Activated T-cell treated with anti-CD3 and anti-CD28 coated beads, Interleukin-2, amount 50 U/mL, for 24 hours (primary cell): Measurements from ENCODE around the gene SCAPER.

ENCODE experiments used
- DNase-seq: peaks from one replicate; pipeline ENCODE4 v3.0.0-alpha.2; 2020
- H3K27ac Mint-ChIP-seq: 2 replicates; pipeline ENCODE4 v1.8.0; 2020; ENCODE audit warnings: mild to moderate bottlenecking, mixed read lengths
- H3K27me3 Mint-ChIP-seq: 2 replicates; pipeline ENCODE4 v1.8.0; 2020; ENCODE audit warnings: mixed read lengths
- H3K36me3 Mint-ChIP-seq: 2 replicates; pipeline ENCODE4 v1.8.0; 2020; ENCODE audit warnings: low read depth, mixed read lengths
- H3K4me1 Mint-ChIP-seq: 2 replicates; pipeline ENCODE4 v1.8.0; 2020; ENCODE audit warnings: low read depth, mixed read lengths
- H3K4me3 Mint-ChIP-seq: 2 replicates; pipeline ENCODE4 v1.8.0; 2020; ENCODE audit warnings: mild to moderate bottlenecking, moderate library complexity, mixed read lengths
- H3K9me3 Mint-ChIP-seq: 2 replicates; pipeline ENCODE4 v1.8.0; 2020; ENCODE audit warnings: mixed read lengths

Gene SCAPER

DNA sequence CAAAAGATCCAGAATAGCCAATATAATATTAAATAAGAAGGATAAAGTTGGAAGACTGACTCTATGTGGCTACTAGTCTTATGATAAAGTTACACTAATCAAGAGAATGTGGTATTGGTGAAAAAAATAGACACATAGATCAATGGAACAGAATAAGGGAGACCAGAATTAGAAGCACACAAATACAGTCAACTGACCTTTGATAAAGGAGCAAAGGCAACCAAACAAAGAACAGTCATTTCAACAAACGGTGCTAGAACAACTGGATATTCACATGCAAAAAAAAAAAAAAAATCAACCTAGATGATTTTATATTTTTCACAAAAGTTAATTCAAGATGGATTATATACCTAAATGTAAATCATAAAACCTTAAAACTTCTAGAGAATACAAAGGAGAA, 422.1 kb downstream of the SCAPER start:
- Mint-ChIP-seq H3K4me3 (no peak overlapping the region), H3K9me3 (peaks cover 3% of the 10 kb centered on the region), H3K27ac (no peak overlapping the region), H3K4me1 (no peaks in the 10 kb centered on the region), H3K27me3 (no peaks in the 10 kb centered on the region), H3K36me3 (no peaks in the 10 kb centered on the region)
- no peak for DNase-seq

DNA sequence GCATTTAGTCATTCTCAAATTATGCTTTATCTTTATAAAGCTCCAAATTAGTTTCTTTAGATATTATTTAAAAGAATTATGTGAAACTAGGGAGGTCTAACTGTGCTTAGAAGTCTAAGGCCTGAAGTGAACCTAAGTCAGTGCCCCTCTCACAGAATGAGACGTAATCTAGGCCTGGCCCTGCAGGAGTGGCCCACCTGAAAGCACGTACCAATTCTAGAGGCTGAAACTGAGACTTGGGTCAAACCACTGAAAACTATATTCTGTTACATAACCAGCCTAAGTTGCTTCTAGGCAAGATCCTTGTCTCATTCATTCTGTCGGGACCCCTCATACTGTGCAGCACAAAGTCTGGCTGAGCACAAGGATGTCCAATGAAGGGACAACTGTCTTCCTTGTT, 424.9 kb downstream of the SCAPER start:
- Mint-ChIP-seq H3K4me3 (no peak overlapping the region), H3K4me1 (no peaks in the 10 kb centered on the region), H3K36me3 (no peaks in the 10 kb centered on the region), H3K27ac (no peak overlapping the region), H3K9me3 (no peaks in the 10 kb centered on the region), H3K27me3 (no peaks in the 10 kb centered on the region)
- no peak for DNase-seq

DNA sequence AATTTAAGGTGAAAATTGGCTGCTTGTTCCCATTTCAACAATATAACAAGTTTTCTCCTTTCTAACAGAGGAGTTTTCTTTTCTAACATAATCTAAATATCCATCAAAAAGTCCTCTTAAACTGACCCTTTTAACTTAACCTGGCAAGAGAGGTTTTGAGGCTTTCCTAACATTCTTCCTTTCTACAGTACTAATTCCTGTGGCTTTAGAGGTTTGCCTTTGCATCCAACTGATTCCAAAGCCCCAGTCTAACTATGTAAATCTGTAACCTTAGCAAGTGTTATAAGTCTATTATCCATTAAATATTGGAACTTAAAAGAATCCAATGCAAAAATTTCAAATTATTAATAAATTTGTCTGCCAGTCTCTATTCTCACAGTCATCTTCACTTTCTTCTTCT, 434.4 kb downstream of the SCAPER start:
- no peaks in the 10 kb centered on the region for H3K27me3 Mint-ChIP-seq
- H3K9me3 Mint-ChIP-seq = peaks cover 20% of the 10 kb centered on the region
- no peaks in the 10 kb centered on the region for H3K4me1 Mint-ChIP-seq
- H3K36me3 Mint-ChIP-seq = peaks cover 68% of the 10 kb centered on the region
- H3K4me3 Mint-ChIP-seq = no peak overlapping the region
- no peak for DNase-seq
- no peak overlapping the region for H3K27ac Mint-ChIP-seq

DNA sequence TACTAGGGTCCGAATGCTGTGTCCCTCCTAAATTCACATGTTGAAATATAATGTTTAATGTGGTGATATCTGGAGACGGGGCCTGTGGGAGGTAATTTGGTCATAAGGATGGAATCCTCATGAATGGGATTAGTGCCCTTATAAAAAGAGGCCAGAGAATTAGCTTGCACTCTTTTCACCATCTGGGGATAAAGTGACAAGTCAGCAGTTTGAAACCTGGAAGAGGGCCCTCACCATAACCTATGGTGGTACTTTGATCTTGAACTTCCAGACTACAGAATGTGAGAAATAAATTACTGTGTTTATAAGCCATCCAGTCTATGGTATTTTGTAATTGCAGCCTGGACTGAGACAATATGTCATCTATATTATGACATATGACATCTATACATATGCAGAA, 436.4 kb downstream of the SCAPER start:
- Mint-ChIP-seq H3K27me3 (no peaks in the 10 kb centered on the region), H3K36me3 (peaks cover 79% of the 10 kb centered on the region), H3K4me1 (no peaks in the 10 kb centered on the region), H3K4me3 (no peak overlapping the region), H3K27ac (no peak overlapping the region), H3K9me3 (peaks cover 20% of the 10 kb centered on the region)
- no peak for DNase-seq

DNA sequence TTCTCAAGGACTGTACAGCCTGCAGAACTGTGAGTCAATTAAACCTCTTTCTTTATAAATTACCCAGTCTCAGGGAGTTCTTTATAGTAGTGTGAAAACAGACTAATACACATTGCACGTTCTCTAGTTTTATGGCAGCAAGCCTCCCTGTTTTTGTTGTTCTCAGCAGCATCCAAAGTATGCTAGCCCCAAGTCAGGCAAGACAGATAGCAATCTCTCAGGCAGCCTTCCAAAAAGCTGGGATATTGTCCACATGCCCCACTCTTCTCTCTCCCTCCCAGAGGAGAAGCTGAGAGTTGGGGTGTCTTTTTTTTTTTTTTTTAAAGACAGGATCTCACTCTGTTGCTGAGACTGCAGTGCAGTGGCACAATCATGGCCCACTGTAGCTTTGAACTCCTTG, 438.0 kb downstream of the SCAPER start:
- no peak for DNase-seq
- Mint-ChIP-seq H3K4me3 (no peak overlapping the region), H3K27ac (no peak overlapping the region), H3K27me3 (no peaks in the 10 kb centered on the region), H3K9me3 (peaks cover 20% of the 10 kb centered on the region), H3K36me3 (peaks cover 82% of the 10 kb centered on the region), H3K4me1 (no peaks in the 10 kb centered on the region)

DNA sequence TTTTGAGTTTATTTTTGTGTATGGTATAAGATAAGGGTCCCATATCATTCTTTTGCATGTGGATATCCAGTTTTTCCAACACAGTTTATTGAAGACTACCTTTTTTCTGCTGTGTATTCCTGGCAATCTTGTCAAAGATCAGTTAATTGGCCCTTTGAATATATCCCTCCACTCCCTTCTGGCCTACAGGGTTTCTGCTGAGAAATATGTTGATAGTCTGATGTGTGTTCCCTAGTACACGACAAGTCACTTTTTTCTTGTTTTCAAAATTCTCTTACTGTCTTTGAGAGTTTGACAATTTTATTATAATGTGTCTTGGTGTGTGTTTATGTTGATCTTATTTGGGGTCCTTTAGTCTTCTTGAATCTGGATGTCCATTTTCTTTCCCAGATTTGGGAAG, 439.4 kb downstream of the SCAPER start:
- Mint-ChIP-seq H3K4me1 (no peaks in the 10 kb centered on the region), H3K9me3 (peaks cover 20% of the 10 kb centered on the region), H3K36me3 (peaks cover 77% of the 10 kb centered on the region), H3K27me3 (no peaks in the 10 kb centered on the region), H3K4me3 (no peak overlapping the region), H3K27ac (no peak overlapping the region)
- DNase-seq = no peak

DNA sequence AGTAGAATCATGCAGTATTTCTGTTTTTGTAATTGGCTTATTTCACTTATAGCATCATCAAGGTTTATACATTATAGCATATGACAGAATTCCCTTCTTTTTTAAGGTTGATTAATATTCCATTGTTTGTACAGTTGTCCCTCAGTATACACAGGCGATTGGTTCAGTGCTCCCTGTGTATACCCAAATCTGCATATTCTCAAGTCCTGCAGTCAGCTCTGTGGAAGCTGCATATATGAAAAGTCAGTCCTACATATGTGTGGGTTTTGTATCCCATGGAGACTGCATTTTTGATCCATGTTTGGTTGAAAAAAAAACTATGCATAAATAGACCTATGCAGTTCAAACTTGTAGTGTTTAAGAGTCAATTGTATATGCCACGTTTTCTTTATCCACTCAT, 440.9 kb downstream of the SCAPER start:
- Mint-ChIP-seq H3K4me3 (no peak overlapping the region), H3K4me1 (no peaks in the 10 kb centered on the region), H3K27me3 (no peaks in the 10 kb centered on the region), H3K36me3 (peaks cover 64% of the 10 kb centered on the region), H3K9me3 (peaks cover 20% of the 10 kb centered on the region), H3K27ac (no peak overlapping the region)
- DNase-seq = no peak

DNA sequence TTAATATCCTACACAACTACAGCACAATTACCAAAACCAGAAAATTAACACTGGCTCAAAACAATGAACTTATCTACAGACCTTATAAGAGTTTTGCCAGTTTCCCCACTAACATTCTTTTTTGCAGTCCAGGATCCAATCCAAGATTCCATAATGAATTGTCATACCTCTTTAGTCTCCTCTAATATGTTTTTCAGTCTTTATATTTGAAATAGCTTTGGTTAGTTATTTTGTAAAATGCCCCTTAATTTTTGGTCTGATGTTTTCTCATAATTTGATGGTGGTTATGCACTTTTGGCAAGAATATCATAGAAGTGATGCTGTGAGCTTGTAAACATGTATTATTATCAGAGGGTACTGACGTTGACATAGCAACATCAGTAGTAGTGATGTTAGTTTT, 444.3 kb downstream of the SCAPER start:
- H3K4me3 Mint-ChIP-seq = no peak overlapping the region
- H3K27me3 Mint-ChIP-seq = no peaks in the 10 kb centered on the region
- H3K36me3 Mint-ChIP-seq = peaks cover 31% of the 10 kb centered on the region
- DNase-seq = no peak
- no peaks in the 10 kb centered on the region for H3K9me3 Mint-ChIP-seq
- H3K4me1 Mint-ChIP-seq = no peaks in the 10 kb centered on the region
- H3K27ac Mint-ChIP-seq = no peak overlapping the region

DNA sequence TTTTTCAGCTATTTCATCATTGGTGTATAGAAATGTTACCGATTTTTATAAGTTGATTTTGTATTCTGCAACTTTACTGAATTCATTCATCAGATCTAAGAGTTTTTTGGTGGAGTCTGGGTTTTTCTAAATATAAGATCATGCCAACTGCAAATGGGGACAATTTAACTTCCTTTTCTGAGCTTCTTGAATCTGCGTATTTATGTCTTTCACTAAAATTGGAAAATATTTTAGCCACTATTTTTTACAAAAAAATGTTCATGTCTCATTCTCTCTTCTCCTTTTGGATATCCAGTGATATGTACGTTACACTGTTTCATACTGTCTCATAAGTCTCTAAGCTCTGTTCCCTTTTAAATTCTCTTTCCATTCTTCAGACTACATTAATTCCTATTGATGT, 444.8 kb downstream of the SCAPER start:
- H3K27me3 Mint-ChIP-seq = no peaks in the 10 kb centered on the region
- no peaks in the 10 kb centered on the region for H3K9me3 Mint-ChIP-seq

DNA sequence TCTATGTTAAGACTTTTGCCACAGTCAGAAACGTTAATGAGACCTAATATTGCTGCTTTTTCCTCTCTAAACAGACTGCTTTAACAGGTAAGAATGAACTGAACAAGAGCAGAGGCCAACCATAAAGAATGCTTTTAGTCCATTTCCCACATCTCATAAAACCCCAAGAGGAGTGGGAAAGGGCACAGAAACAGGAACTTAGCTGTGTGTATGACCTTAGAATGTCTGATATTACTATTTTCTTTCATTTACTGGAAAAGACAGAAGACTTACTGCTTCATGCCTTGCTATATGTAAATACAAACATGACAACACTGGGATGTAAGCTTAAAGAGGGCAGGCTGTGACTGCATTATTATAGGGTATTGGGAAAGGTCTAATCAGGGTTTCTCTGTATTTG, 453.6 kb downstream of the SCAPER start:
- Mint-ChIP-seq H3K4me3 (no peak overlapping the region), H3K36me3 (no peaks in the 10 kb centered on the region), H3K27me3 (no peaks in the 10 kb centered on the region), H3K4me1 (no peaks in the 10 kb centered on the region), H3K27ac (no peak overlapping the region), H3K9me3 (no peaks in the 10 kb centered on the region)
- no peak for DNase-seq

More for the DNA sequence above, 444.8 kb downstream of the SCAPER start:
- no peak for DNase-seq
- no peak overlapping the region for H3K4me3 Mint-ChIP-seq
- H3K36me3 Mint-ChIP-seq = peaks cover 26% of the 10 kb centered on the region
- H3K27ac Mint-ChIP-seq = no peak overlapping the region
- no peaks in the 10 kb centered on the region for H3K4me1 Mint-ChIP-seq

DNA sequence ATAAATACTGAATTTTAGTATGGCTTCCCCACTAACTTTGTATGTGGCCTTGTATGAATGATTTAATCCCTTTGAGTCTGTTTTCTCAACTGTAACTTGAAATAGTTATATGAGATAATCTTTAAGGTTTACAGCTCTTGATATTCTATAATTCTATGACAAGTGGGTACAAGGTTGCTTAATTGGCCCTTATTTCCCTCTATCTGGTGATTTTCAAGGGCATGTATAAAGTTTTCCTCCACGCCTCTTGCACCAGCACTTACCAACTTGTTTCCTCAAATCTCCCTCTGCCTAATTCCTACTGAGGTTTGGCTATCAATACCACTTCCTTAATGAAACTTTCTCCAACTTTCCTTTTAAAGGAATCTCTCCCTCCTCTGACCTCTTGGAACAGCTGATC, 455.7 kb downstream of the SCAPER start:
- no peaks in the 10 kb centered on the region for H3K27me3 Mint-ChIP-seq
- no peak overlapping the region for H3K27ac Mint-ChIP-seq
- no peak overlapping the region for H3K4me3 Mint-ChIP-seq
- no peaks in the 10 kb centered on the region for H3K4me1 Mint-ChIP-seq
- H3K36me3 Mint-ChIP-seq = no peaks in the 10 kb centered on the region
- H3K9me3 Mint-ChIP-seq = no peaks in the 10 kb centered on the region
- DNase-seq = no peak

DNA sequence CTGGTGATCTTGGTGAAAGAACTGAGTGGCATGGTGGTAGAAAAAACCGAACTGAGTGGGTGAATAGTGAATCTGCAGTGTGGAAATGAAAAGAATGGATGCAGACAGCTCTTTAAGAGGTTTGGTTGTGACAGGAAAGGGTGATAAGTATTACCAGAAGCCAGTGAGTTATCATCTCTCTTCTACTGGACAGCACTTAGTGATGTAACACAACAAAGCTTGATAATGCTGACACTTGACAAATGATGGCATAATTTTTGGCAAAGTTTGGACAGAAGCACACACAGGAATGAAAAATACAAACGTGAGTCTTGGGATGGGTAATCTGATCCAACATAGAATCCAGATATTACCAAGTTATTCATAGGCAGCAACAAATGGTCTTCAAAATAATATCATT, 456.4 kb downstream of the SCAPER start:
- no peaks in the 10 kb centered on the region for H3K36me3 Mint-ChIP-seq
- no peaks in the 10 kb centered on the region for H3K4me1 Mint-ChIP-seq
- no peak for DNase-seq
- H3K27ac Mint-ChIP-seq = no peak overlapping the region
- no peak overlapping the region for H3K4me3 Mint-ChIP-seq
- no peaks in the 10 kb centered on the region for H3K9me3 Mint-ChIP-seq
- H3K27me3 Mint-ChIP-seq = no peaks in the 10 kb centered on the region

DNA sequence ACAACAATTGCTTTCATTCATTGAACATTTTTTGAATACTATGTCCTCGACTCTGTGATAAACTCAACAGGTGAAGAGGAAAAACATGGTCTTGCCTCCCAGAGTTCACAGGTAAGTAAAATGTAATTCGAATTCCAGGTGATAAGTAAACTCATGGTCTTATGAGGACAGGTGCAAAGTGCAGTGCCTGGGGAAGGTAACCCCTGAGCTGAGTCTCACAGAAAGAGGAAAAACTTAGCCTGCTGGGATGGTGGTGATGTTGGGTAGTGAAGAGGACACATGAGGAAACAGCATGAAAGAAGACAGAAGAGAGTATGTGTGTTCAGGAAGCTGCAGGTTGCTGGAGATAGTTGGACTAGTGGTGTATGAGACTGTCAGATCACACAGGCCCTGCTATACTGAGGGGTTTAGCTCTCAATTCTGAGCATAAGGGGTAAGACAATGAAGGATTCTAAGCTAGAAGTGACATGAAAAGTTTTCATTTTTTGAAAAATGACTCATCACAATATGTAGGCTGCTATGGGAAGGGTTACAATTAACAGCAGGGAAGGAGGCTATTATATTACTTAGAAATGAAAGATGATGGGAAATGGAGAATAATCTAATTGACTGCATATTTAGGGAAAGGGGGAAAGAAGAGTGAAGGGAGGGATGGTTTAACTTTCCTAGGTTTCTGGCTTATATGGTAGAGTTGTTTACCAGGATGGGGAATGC, 457.3 kb downstream of the SCAPER start:
- no peaks in the 10 kb centered on the region for H3K4me1 Mint-ChIP-seq
- H3K36me3 Mint-ChIP-seq = no peaks in the 10 kb centered on the region
- H3K27me3 Mint-ChIP-seq = no peaks in the 10 kb centered on the region
- H3K4me3 Mint-ChIP-seq = no peak overlapping the region
- H3K9me3 Mint-ChIP-seq = no peaks in the 10 kb centered on the region
- H3K27ac Mint-ChIP-seq = no peak overlapping the region
- no peak for DNase-seq

DNA sequence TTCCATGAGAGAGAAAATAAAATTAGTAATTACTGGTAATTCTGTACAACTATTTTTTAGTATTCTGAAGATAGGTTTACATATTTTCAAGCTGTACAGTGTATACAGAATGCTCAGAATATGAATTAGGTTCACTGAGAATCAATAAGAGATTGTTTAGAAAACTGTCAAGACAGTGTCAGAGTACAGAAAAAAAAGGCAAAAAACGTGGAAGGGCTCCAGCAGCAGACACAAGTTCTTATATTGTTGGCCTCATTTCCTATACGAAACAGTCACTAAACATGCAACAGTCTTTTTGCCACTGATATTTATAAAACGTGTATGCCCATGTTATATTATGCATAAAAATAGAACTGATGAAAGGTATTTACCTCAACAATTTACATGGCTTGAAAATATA, 464.7 kb downstream of the SCAPER start:
- no peak overlapping the region for H3K27ac Mint-ChIP-seq
- H3K9me3 Mint-ChIP-seq = no peaks in the 10 kb centered on the region
- H3K36me3 Mint-ChIP-seq = no peaks in the 10 kb centered on the region
- no peak overlapping the region for H3K4me3 Mint-ChIP-seq
- no peaks in the 10 kb centered on the region for H3K27me3 Mint-ChIP-seq
- no peak for DNase-seq
- H3K4me1 Mint-ChIP-seq = no peaks in the 10 kb centered on the region

DNA sequence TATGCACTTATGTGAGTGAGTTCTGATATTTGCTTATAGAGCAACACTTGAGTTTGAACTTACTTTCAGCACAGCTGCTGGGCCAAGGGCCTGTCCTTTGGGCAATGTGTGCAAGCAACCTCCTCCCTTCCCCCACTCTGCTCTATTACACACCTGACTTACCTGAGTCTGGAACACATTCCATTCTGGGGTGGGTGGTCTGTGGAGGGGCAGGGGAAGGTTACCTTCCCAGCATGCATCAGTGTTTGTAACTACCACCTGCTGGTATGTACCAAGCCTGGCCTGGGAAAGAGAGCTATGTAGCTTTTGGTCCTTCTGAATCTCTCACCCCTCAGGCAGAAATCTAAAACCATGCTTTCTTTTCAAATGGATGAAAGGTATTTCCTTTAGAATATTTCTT, 465.6 kb downstream of the SCAPER start:
- no peak for DNase-seq
- no peak overlapping the region for H3K4me3 Mint-ChIP-seq
- H3K27me3 Mint-ChIP-seq = no peaks in the 10 kb centered on the region
- no peaks in the 10 kb centered on the region for H3K9me3 Mint-ChIP-seq
- no peaks in the 10 kb centered on the region for H3K4me1 Mint-ChIP-seq
- H3K27ac Mint-ChIP-seq = no peak overlapping the region
- no peaks in the 10 kb centered on the region for H3K36me3 Mint-ChIP-seq

DNA sequence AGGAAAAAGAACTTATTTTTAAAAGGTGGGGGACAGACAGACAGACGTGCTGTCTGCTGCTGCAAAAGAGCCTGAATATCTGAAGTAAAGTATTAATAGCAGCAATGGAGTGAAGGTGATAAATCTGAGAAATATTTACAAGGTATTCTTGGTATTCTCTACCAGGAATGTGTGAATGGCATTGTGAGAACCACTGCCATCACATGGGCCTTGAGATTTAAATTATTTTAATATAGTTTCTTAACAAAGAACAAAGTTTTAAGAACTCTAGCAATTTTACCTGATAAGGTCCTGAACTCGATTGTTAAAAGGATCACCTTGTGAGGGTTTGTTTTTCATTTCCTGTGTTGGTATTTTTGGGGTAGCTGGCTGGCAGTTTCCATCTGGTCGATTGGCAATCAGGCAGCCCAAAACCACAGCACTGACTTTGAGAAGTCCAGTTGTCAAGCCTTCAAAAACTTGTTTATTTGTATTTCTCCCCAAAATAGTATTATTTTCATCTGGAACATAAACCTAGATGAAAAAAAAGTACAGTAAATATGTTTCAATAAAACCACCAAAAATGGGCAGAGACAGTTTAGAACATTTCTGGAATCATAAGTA, 471.2 kb downstream of the SCAPER start:
- Mint-ChIP-seq H3K4me1 (no peaks in the 10 kb centered on the region), H3K36me3 (peaks cover 46% of the 10 kb centered on the region), H3K9me3 (peaks cover 6% of the 10 kb centered on the region), H3K27ac (no peak overlapping the region), H3K4me3 (no peak overlapping the region), H3K27me3 (no peaks in the 10 kb centered on the region)
- no peak for DNase-seq
